CD14-positive monocyte (primary cell): ENCODE data around the gene SH3RF3. TPM values are rescaled to one million over a fixed set of nuclear protein-coding genes. Genes with fewer than 3 reads are reported as not detected.

Experiments
- DNase-seq, 3 donors: peaks; one replicate each; pipeline ENCODE4 v3.0.0-alpha.2; 2011 to 2022
- H2AFZ ChIP-seq: 2 replicates; pipeline ENCODE4 v1.6.0; 2012; ENCODE audit warnings: mild to moderate bottlenecking, low read depth, low read length, inconsistent platforms; ENCODE audit not compliant: insufficient read depth, poor library complexity, severe bottlenecking
- H3K27ac ChIP-seq, 2 donors: 1 replicate in 1 of 2; 2 replicates in 1 of 2; pipeline ENCODE4 v1.5.1; 2012 to 2013; ENCODE audit warnings: low read length in 2 of 2, control low read depth in 1 of 2, inconsistent platforms in 1 of 2, low read depth in 1 of 2, mild to moderate bottlenecking in 1 of 2
- H3K27me3 ChIP-seq, 2 donors: one replicate each; pipeline versions ENCODE4 v1.6.0 to v1.6.1; 2011 to 2013; ENCODE audit warnings: low read length in 2 of 2; ENCODE audit not compliant: control insufficient read depth in 2 of 2, insufficient read depth in 2 of 2
- H3K36me3 ChIP-seq, 2 donors: replicated peaks in 1 of 2; 1 replicate in 1 of 2; 2 replicates in 1 of 2; pipeline versions ENCODE4 v1.5.1 to v1.6.1; 2012 to 2013; ENCODE audit warnings: low read length in 2 of 2, control low read depth in 1 of 2, inconsistent platforms in 1 of 2, mild to moderate bottlenecking in 1 of 2; ENCODE audit not compliant: insufficient read depth in 2 of 2, control insufficient read depth in 1 of 2
- H3K4me1 ChIP-seq, 2 donors: 1 replicate in 1 of 2; 2 replicates in 1 of 2; pipeline versions ENCODE4 v1.5.1 to v1.6.1; 2012 to 2013; ENCODE audit warnings: low read length in 2 of 2, control low read depth in 1 of 2, inconsistent platforms in 1 of 2, mild to moderate bottlenecking in 1 of 2, moderate library complexity in 1 of 2; ENCODE audit not compliant: insufficient read depth in 2 of 2, control insufficient read depth in 1 of 2
- H3K4me2 ChIP-seq: replicated peaks from 2 replicates; pipeline ENCODE3; 2012; ENCODE audit warnings: low read length, moderate library complexity, mild to moderate bottlenecking; ENCODE audit not compliant: poor library complexity, severe bottlenecking; ENCODE audit errors: extremely low read depth
- H3K4me3 ChIP-seq, 3 experiments: fragments of 200-600 bp in 1 of 3; sonication (generic) in 1 of 3; replicated peaks in 1 of 3; 1 replicate in 2 of 3; 2 replicates in 1 of 3; pipeline ENCODE4 v1.5.1; 2011 to 2013; ENCODE audit warnings: low read length in 3 of 3, mild to moderate bottlenecking in 3 of 3, control low read depth in 2 of 3, low read depth in 2 of 3, inconsistent platforms in 1 of 3, moderate library complexity in 1 of 3
- H3K79me2 ChIP-seq: 2 replicates; pipeline ENCODE4 v1.6.0; 2012; ENCODE audit warnings: mild to moderate bottlenecking, control low read depth, inconsistent platforms, low read length, moderate library complexity; ENCODE audit not compliant: insufficient read depth
- H3K9ac ChIP-seq: 2 replicates; pipeline ENCODE4 v1.6.0; 2017; ENCODE audit warnings: low read length, mild to moderate bottlenecking; ENCODE audit not compliant: insufficient read depth, poor library complexity, severe bottlenecking
- H3K9me3 ChIP-seq, 2 donors: replicated peaks in 1 of 2; 1 replicate in 1 of 2; 2 replicates in 1 of 2; pipeline versions ENCODE4 v1.5.1 to v1.6.1; 2012 to 2013; ENCODE audit warnings: low read length in 2 of 2, control low read depth in 1 of 2; ENCODE audit not compliant: control insufficient read depth in 1 of 2, insufficient read depth in 1 of 2
- H4K20me1 ChIP-seq: 2 replicates; pipeline ENCODE4 v1.6.0; 2012; ENCODE audit warnings: mild to moderate bottlenecking, low read length, control low read depth, moderate library complexity; ENCODE audit not compliant: insufficient read depth
- H3K27ac Mint-ChIP-seq, 7 donors: one replicate each; pipeline ENCODE4 v1.8.0; 2020; ENCODE audit warnings: mild to moderate bottlenecking in 7 of 7, mixed read lengths in 7 of 7, moderate library complexity in 6 of 7, inconsistent platforms in 2 of 7
- H3K27me3 Mint-ChIP-seq, 3 donors: one replicate each; pipeline ENCODE4 v1.8.0; 2021 to 2022; ENCODE audit warnings: low read depth in 3 of 3, mild to moderate bottlenecking in 3 of 3, mixed read lengths in 3 of 3, moderate library complexity in 3 of 3, inconsistent platforms in 1 of 3
- H3K36me3 Mint-ChIP-seq, 2 donors: one replicate each; pipeline ENCODE4 v1.8.0; 2020; ENCODE audit warnings: mixed read lengths in 2 of 2, inconsistent platforms in 1 of 2, mild to moderate bottlenecking in 1 of 2
- H3K4me1 Mint-ChIP-seq: one replicate; pipeline ENCODE4 v1.8.0; 2020; ENCODE audit warnings: mild to moderate bottlenecking, mixed read lengths
- H3K4me3 Mint-ChIP-seq, 2 donors: one replicate each; pipeline ENCODE4 v1.8.0; 2020; ENCODE audit warnings: mild to moderate bottlenecking in 2 of 2, mixed read lengths in 2 of 2, moderate library complexity in 1 of 2
- H3K9me3 Mint-ChIP-seq, 7 donors: one replicate each; pipeline ENCODE4 v1.8.0; 2020 to 2022; ENCODE audit warnings: mixed read lengths in 7 of 7, mild to moderate bottlenecking in 6 of 7, moderate library complexity in 6 of 7, inconsistent platforms in 2 of 7
- WGBS: methylation state at CpG from one replicate; pipeline ENCODE4 v1.1.5; 2013; ENCODE audit warnings: missing lambda C conversion rate; ENCODE audit not compliant: insufficient coverage; 5-methylcytosine and 5-hydroxymethylcytosine counted together
- intact Hi-C, 2 donors: fragments of 100-400 bp; cut with micrococcal nuclease; formaldehyde crosslinking; loops; one replicate each; pipeline versions ENCODE4 v1.15.0 to v1.15.1; 2023
- polyA plus RNA-seq, 3 donors: library from polyadenylated mRNA; depleted of rRNA in 1 of 3; unstranded in 2 of 3; stranded (reverse) in 1 of 3; fragments of 300-500 nt in 2 of 3; fragments of >200 nt in 1 of 3; fragmentation: Illumina TruSeq in 2 of 3; gene quantifications; 1 replicate in 2 of 3; 2 replicates in 1 of 3; pipeline ENCODE4 v1.2.3, GENCODE V29; 2012 to 2021
- TF ChIP-seq, protein P1 (sequence below): fragments of 200-600 bp; IDR thresholded peaks from one replicate; pipeline ENCODE4 v1.8.0; 2022; ENCODE audit warnings: antibody characterized with exemption, mild to moderate bottlenecking

The SH3RF3 gene
- polyA plus RNA-seq, 3 donors: 0.25 to 0.75 (median 0.34) TPM

DNA sequence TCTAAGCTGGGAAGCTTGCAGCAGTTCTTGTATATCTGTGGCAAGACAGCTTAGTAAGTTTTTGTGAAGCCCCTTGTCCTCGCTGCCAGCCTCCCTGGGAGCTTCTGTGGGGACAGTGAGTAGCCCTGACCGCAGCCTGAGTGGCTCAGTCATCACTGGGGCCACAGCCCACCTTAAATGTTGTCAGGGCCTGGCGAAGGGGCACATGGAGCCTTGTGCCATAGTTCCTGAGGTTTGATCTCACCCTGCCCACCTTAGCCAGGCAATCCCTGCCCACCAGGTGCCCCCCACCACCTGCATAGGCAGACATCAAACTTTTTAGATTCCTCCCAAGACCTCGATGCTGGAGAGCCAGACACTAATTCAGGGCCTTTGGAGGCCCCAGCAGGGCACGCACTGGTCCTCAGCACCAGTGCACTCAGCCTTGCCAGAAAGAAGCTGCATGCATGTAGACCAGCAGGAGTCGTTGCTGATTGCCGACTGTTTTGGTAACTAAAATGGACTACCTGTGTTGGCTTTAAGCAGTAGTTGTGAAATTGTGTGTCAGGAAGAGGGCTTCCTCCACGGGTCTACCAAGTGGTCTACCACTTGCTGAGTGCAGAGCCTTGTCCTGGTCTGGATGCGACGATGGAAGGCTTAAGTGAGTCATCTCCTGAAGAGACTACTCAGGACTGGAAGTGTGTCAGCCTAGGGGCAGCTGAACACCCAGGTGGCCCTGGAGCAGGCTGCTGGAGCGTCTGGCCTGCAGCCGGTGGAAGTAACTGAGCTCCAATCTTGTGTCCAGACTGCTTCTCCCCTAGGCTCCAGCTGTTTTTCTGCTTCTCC, 251.7 kb downstream of the SH3RF3 start:
- Histone ChIP-seq H4K20me1 (no peaks in the 10 kb centered on the region), H3K27me3 (no peaks in the 10 kb centered on the region), H3K9ac (no peak overlapping the region), H3K4me1 (no peaks in the 10 kb centered on the region), H3K4me3 (no peak overlapping the region), H3K27ac (no peak overlapping the region), H3K36me3 (no peaks in the 10 kb centered on the region), H2AFZ (no peak overlapping the region), H3K79me2 (no peaks in the 10 kb centered on the region), H3K9me3 (no peaks in the 10 kb centered on the region), H3K4me2 (no peak overlapping the region)
- H3K4me3 Mint-ChIP-seq: no peak overlapping the region
- H3K36me3 Mint-ChIP-seq: no peaks in the 10 kb centered on the region
- no peak overlapping the region for H3K27ac Mint-ChIP-seq
- H3K27me3 Mint-ChIP-seq: peaks cover 0 to 5% (median 0%) of the 10 kb centered on the region in 3 donors
- DNase-seq: no peak
- intact Hi-C loops: no loop called here
- 77% methylated on average over 10 of the region's 12 CpGs for WGBS
- H3K4me1 Mint-ChIP-seq: no peaks in the 10 kb centered on the region
- H3K9me3 Mint-ChIP-seq: no peaks in the 10 kb centered on the region
- TF ChIP-seq, protein P1, sequence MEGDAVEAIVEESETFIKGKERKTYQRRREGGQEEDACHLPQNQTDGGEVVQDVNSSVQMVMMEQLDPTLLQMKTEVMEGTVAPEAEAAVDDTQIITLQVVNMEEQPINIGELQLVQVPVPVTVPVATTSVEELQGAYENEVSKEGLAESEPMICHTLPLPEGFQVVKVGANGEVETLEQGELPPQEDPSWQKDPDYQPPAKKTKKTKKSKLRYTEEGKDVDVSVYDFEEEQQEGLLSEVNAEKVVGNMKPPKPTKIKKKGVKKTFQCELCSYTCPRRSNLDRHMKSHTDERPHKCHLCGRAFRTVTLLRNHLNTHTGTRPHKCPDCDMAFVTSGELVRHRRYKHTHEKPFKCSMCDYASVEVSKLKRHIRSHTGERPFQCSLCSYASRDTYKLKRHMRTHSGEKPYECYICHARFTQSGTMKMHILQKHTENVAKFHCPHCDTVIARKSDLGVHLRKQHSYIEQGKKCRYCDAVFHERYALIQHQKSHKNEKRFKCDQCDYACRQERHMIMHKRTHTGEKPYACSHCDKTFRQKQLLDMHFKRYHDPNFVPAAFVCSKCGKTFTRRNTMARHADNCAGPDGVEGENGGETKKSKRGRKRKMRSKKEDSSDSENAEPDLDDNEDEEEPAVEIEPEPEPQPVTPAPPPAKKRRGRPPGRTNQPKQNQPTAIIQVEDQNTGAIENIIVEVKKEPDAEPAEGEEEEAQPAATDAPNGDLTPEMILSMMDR: no peak

DNA sequence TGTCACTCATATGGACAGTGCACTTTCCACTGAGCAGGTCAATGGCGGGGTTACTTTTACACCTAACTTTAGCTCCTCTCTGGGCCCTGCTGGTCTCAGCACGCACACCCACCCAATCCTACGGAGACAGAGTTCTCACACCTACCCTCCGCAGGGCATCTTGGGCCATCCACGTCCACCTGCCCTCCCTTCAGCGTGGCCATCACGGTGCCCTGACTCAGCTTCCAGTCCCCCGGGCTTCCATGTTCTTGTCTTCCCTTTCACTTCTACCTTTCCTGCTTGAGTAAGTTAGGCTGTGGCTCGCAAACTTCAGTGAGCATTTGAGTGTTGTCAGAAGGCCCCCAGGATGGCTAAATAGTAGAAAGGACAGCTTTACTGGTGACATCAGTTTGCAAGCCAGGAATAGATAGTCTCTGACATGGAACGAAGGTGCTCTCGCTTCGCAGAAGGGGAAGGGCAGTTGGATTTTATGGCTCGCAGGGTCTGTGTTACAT, 252.4 kb downstream of the SH3RF3 start:
- H3K79me2 ChIP-seq: no peaks in the 10 kb centered on the region
- H3K4me3 ChIP-seq: no peak overlapping the region
- Mint-ChIP-seq H3K4me3 (no peak overlapping the region), H3K27me3 (peaks cover 0 to 4% (median 0%) of the 10 kb centered on the region in 3 donors), H3K4me1 (no peaks in the 10 kb centered on the region), H3K27ac (peak overlapping the region in 1 of 7 donors; percentile 58), H3K36me3 (no peaks in the 10 kb centered on the region), H3K9me3 (no peaks in the 10 kb centered on the region)
- TF ChIP-seq, protein P1: no peak
- H3K4me1 ChIP-seq: no peaks in the 10 kb centered on the region
- intact Hi-C loops: no loop called here
- no peak overlapping the region for H3K4me2 ChIP-seq
- H3K9ac ChIP-seq: no peak overlapping the region
- no peak overlapping the region for H2AFZ ChIP-seq
- H3K36me3 ChIP-seq: no peaks in the 10 kb centered on the region
- H3K9me3 ChIP-seq: no peaks in the 10 kb centered on the region
- no peaks in the 10 kb centered on the region for H3K27me3 ChIP-seq
- H3K27ac ChIP-seq: no peak overlapping the region
- H4K20me1 ChIP-seq: no peaks in the 10 kb centered on the region
- DNase-seq: no peak
- 100% methylated on average over 9 of the region's 13 CpGs for WGBS
